ENCODE results near the gene LGALS16.
"Not testable (repeated sequence)": the region's sequence is repeated elsewhere in the genome, so short reads cannot be mapped to it uniquely, and the experiment has no call there.

Gene LGALS16

DNA sequence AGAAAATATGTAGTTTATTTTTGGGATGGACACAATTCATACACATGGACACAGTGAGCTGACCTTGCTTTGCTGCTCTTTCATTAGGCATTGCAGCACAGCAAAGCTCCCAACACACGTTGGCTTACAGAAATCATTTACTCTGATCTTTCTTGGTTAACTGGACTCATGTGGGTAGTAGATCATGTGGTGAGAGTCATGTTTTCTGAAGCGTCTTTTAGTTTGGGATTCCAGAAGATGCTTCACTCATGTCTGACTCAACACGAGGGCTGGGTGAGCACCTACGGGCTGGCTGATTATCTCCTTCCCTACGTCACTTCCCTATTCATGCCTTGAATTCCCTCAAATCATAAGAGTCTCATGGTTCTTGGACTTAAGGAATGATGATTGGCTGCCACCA lies 12.1 kb upstream of the LGALS16 start:
- WGBS, 2 experiments (ENCODE audit: insufficient coverage in 2 of 2): no CpG with 5 or more reads among the region's 5 CpGs
- no peak overlapping the region for H3K4me3 ChIP-seq (ENCODE audit: extremely low read depth, insufficient read depth, low read length, poor library complexity, severe bottlenecking)
- no peak overlapping the region for H3K27ac ChIP-seq (ENCODE audit: low read depth, low read length, severe bottlenecking)
- H3K9me3 ChIP-seq (ENCODE audit: control insufficient read depth, low read length): no peaks in the 10 kb centered on the region
- no peaks in the 10 kb centered on the region for H3K4me1 ChIP-seq (ENCODE audit: control insufficient read depth, insufficient read depth, low read length, poor library complexity, severe bottlenecking)
- H3K36me3 ChIP-seq (ENCODE audit: control insufficient read depth, insufficient read depth, low read length): no peaks in the 10 kb centered on the region

- WGBS, 2 experiments (ENCODE audit: insufficient coverage in 2 of 2): 29 to 31% methylated on average over 2 to 5 of the region's 6 CpGs
- no peaks in the 10 kb centered on the region for H3K9me3 ChIP-seq (ENCODE audit: control insufficient read depth, low read length)
- no peak overlapping the region for H3K27ac ChIP-seq (ENCODE audit: low read depth, low read length, severe bottlenecking)
- H3K4me3 ChIP-seq (ENCODE audit: extremely low read depth, insufficient read depth, low read length, poor library complexity, severe bottlenecking): no peak overlapping the region
- no peaks in the 10 kb centered on the region for H3K36me3 ChIP-seq (ENCODE audit: control insufficient read depth, insufficient read depth, low read length)
- H3K4me1 ChIP-seq (ENCODE audit: control insufficient read depth, insufficient read depth, low read length, poor library complexity, severe bottlenecking): no peaks in the 10 kb centered on the region
Observed at GRCh38 chr19:39645800-39646411, 9.8 kb upstream of the LGALS16 start.

GRCh38 chr19:39647918-39648317 lies 7.8 kb upstream of the LGALS16 start:
- no peaks in the 10 kb centered on the region for H3K9me3 ChIP-seq (ENCODE audit: control insufficient read depth, low read length)
- H3K4me3 ChIP-seq (ENCODE audit: extremely low read depth, insufficient read depth, low read length, poor library complexity, severe bottlenecking): no peak overlapping the region
- no peaks in the 10 kb centered on the region for H3K36me3 ChIP-seq (ENCODE audit: control insufficient read depth, insufficient read depth, low read length)
- no peaks in the 10 kb centered on the region for H3K4me1 ChIP-seq (ENCODE audit: control insufficient read depth, insufficient read depth, low read length, poor library complexity, severe bottlenecking)
- 25% methylated on average over 2 of the region's 3 CpGs; no CpG with 5 or more reads in 1 of the 2 experiments for WGBS, 2 experiments (ENCODE audit: insufficient coverage in 2 of 2)
- H3K27ac ChIP-seq (ENCODE audit: low read depth, low read length, severe bottlenecking): no peak overlapping the region

- Histone ChIP-seq H3K27ac (ENCODE audit: low read depth, low read length, severe bottlenecking) (no peak overlapping the region), H3K36me3 (ENCODE audit: control insufficient read depth, insufficient read depth, low read length) (no peaks in the 10 kb centered on the region), H3K9me3 (ENCODE audit: control insufficient read depth, low read length) (no peaks in the 10 kb centered on the region), H3K4me1 (ENCODE audit: control insufficient read depth, insufficient read depth, low read length, poor library complexity, severe bottlenecking) (no peaks in the 10 kb centered on the region), H3K4me3 (ENCODE audit: extremely low read depth, insufficient read depth, low read length, poor library complexity, severe bottlenecking) (no peak overlapping the region)
- 66 to 73% methylated on average over 2 to 3 of the region's 4 CpGs for WGBS, 2 experiments (ENCODE audit: insufficient coverage in 2 of 2)
Observed at GRCh38 chr19:39659791-39660190, 4.1 kb downstream of the LGALS16 start.

DNA sequence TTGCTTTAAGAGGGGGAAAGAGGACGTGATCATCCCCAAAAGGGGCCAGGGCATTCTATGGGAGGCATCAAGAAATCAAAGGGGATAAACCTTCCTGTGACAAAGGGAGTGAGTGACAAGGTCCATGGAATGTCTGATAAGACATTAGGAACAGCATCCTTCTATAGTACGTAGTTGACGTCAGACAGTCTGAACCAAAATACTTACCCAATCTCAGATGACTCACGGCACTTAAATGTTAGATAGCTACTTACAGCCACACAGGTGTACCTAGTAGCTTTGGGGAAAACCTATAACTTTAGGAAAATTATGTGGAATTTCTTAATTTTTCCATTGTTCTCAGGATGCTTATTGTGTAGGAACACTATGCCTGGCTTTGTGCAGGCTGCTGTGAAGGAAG lies 4.9 kb downstream of the LGALS16 start:
- no peak overlapping the region for H3K4me3 ChIP-seq (ENCODE audit: extremely low read depth, insufficient read depth, low read length, poor library complexity, severe bottlenecking)
- WGBS, 2 experiments (ENCODE audit: insufficient coverage in 2 of 2): no CpG with 5 or more reads among the region's 4 CpGs
- H3K27ac ChIP-seq (ENCODE audit: low read depth, low read length, severe bottlenecking): no peak overlapping the region
- H3K4me1 ChIP-seq (ENCODE audit: control insufficient read depth, insufficient read depth, low read length, poor library complexity, severe bottlenecking): no peaks in the 10 kb centered on the region
- H3K36me3 ChIP-seq (ENCODE audit: control insufficient read depth, insufficient read depth, low read length): no peaks in the 10 kb centered on the region
- H3K9me3 ChIP-seq (ENCODE audit: control insufficient read depth, low read length): no peaks in the 10 kb centered on the region

DNA sequence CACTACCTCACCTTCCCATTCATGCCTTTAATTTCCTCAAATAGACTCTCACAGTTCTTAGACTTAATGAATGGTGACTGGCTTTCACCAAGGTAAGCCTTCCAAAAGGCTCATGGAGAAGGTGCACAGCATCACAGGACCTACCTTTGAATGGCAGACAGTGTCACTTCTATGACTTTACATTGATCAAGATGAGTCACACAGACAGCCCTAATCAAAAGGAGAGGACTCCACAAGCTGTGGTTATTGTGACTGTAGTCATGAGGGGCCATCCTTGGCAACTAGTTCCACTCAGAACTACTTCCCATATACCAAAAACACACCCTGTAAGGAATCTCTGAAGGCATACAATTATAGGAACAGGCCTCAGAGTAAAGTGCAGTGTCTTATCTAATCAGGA lies 5.9 kb downstream of the LGALS16 start:
- no peak overlapping the region for H3K4me3 ChIP-seq (ENCODE audit: extremely low read depth, insufficient read depth, low read length, poor library complexity, severe bottlenecking)
- H3K36me3 ChIP-seq (ENCODE audit: control insufficient read depth, insufficient read depth, low read length): no peaks in the 10 kb centered on the region
- no peaks in the 10 kb centered on the region for H3K9me3 ChIP-seq (ENCODE audit: control insufficient read depth, low read length)
- no peaks in the 10 kb centered on the region for H3K4me1 ChIP-seq (ENCODE audit: control insufficient read depth, insufficient read depth, low read length, poor library complexity, severe bottlenecking)
- H3K27ac ChIP-seq (ENCODE audit: low read depth, low read length, severe bottlenecking): no peak overlapping the region

DNA sequence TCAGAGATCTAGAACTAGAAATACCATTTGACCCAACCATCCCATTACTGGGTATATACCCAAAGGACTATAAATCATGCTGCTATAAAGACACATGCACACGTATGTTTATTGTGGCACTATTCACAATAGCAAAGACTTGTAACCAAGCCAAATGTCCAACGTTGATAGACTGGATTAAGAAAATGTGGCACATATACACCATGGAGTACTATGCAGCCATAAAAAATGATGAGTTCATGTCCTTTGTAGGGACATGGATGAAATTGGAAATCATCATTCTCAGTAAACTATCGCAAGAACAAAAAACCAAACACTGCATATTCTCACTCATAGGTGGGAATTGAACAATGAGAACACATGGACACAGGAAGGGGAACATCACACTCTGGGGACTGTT lies 14.1 kb downstream of the LGALS16 start:
- not testable (repeated sequence) for H3K4me1 ChIP-seq (ENCODE audit: control insufficient read depth, insufficient read depth, low read length, poor library complexity, severe bottlenecking); H3K27ac ChIP-seq (ENCODE audit: low read depth, low read length, severe bottlenecking); H3K4me3 ChIP-seq (ENCODE audit: extremely low read depth, insufficient read depth, low read length, poor library complexity, severe bottlenecking); H3K36me3 ChIP-seq (ENCODE audit: control insufficient read depth, insufficient read depth, low read length); H3K9me3 ChIP-seq (ENCODE audit: control insufficient read depth, low read length)
- no CpG with 5 or more reads among the region's 3 CpGs for WGBS, 2 experiments (ENCODE audit: insufficient coverage in 2 of 2)

DNA sequence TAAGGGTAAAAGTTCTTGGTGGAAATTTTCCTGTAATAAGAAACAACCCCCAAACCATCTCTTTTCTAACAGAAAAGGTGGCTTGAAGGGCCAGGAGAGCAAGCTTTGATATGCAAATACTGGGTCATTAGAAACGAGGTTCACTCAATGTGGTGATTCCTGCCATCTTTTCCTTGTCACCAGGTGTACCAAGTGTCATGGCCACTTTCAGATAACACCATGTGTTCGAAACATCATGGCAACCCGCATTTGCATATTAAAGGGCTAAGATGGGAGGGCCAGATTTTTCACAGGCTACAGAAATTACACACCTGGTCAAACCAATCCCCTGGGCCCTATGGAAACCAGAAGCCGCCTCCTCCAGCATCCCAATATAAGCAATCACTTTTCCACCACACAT lies 15.3 kb downstream of the LGALS16 start:
- WGBS, 2 experiments (ENCODE audit: insufficient coverage in 2 of 2): 0 to 10% methylated on average over 1 of the region's 4 CpGs
- Histone ChIP-seq H3K36me3 (ENCODE audit: control insufficient read depth, insufficient read depth, low read length) (no peaks in the 10 kb centered on the region), H3K27ac (ENCODE audit: low read depth, low read length, severe bottlenecking) (no peak overlapping the region), H3K9me3 (ENCODE audit: control insufficient read depth, low read length) (no peaks in the 10 kb centered on the region), H3K4me1 (ENCODE audit: control insufficient read depth, insufficient read depth, low read length, poor library complexity, severe bottlenecking) (no peaks in the 10 kb centered on the region), H3K4me3 (ENCODE audit: extremely low read depth, insufficient read depth, low read length, poor library complexity, severe bottlenecking) (no peak overlapping the region)

- no peak overlapping the region for H3K27ac ChIP-seq (ENCODE audit: low read depth, low read length, severe bottlenecking)
- no peaks in the 10 kb centered on the region for H3K36me3 ChIP-seq (ENCODE audit: control insufficient read depth, insufficient read depth, low read length)
- no peak overlapping the region for H3K4me3 ChIP-seq (ENCODE audit: extremely low read depth, insufficient read depth, low read length, poor library complexity, severe bottlenecking)
- no peaks in the 10 kb centered on the region for H3K9me3 ChIP-seq (ENCODE audit: control insufficient read depth, low read length)
- no peaks in the 10 kb centered on the region for H3K4me1 ChIP-seq (ENCODE audit: control insufficient read depth, insufficient read depth, low read length, poor library complexity, severe bottlenecking)
- WGBS, 2 experiments (ENCODE audit: insufficient coverage in 2 of 2): 6 to 22% methylated on average over 5 to 7 of the region's 9 CpGs
Observed at GRCh38 chr19:39671739-39672363, 16.1 kb downstream of the LGALS16 start.

DNA sequence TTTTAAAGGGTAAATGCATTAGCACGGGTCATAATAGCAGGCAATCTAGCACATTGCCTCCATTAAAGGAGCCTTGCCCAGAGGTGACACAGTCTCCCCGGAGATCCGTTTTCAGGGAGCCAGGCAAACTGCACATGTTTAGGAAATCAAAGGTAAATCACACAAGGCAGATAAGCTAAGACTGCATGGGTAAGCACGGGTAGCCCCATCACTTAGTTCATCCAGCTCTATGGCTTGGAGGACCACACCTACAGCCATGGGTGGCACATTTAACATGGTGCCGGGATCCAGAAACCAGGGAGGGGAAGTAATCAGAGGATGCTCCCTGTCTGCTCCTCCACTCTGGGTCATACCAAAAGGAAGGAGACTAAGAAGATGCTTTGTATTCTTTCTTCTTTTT lies 16.8 kb downstream of the LGALS16 start:
- Histone ChIP-seq H3K4me3 (ENCODE audit: extremely low read depth, insufficient read depth, low read length, poor library complexity, severe bottlenecking) (no peak overlapping the region), H3K4me1 (ENCODE audit: control insufficient read depth, insufficient read depth, low read length, poor library complexity, severe bottlenecking) (no peaks in the 10 kb centered on the region), H3K36me3 (ENCODE audit: control insufficient read depth, insufficient read depth, low read length) (no peaks in the 10 kb centered on the region), H3K27ac (ENCODE audit: low read depth, low read length, severe bottlenecking) (no peak overlapping the region), H3K9me3 (ENCODE audit: control insufficient read depth, low read length) (no peaks in the 10 kb centered on the region)
- 64 to 67% methylated on average over 4 of the region's 5 CpGs for WGBS, 2 experiments (ENCODE audit: insufficient coverage in 2 of 2)

GRCh38 chr19:39673862-39674261 lies 18.1 kb downstream of the LGALS16 start:
- H3K9me3 ChIP-seq (ENCODE audit: control insufficient read depth, low read length): not testable (repeated sequence)
- 0 to 25% methylated on average over 1 of the region's 1 CpG for WGBS, 2 experiments (ENCODE audit: insufficient coverage in 2 of 2)

More at GRCh38 chr19:39673862-39674261, 18.1 kb downstream of the LGALS16 start:
- H3K4me1 ChIP-seq (ENCODE audit: control insufficient read depth, insufficient read depth, low read length, poor library complexity, severe bottlenecking); H3K36me3 ChIP-seq (ENCODE audit: control insufficient read depth, insufficient read depth, low read length); H3K27ac ChIP-seq (ENCODE audit: low read depth, low read length, severe bottlenecking); H3K4me3 ChIP-seq (ENCODE audit: extremely low read depth, insufficient read depth, low read length, poor library complexity, severe bottlenecking): not testable (repeated sequence)
